ENCODE measurements around the gene TCTA. TPM values are rescaled to one million over a fixed set of nuclear protein-coding genes. Genes with fewer than 3 reads are reported as not detected.

Gene TCTA
- total and polyA plus RNA-seq, 10 of the 15 experiments (the other 5 are each of a cell fraction or from before 2014, with no cell fraction given): 6.5 to 30.5 (median 18.3) TPM

GRCh38 chr3:49454458-49454857 is 42.2 kb downstream of the TCTA start:
- BruUV-seq (replicated peaks): no TSS peak
- ChIA-PET SMC1A (ENCODE audit: uncharacterized antibody, unreplicated experiment) (interaction anchor here (0.6 to 1.7 kb wide), 4 partner anchors 27 to 1370 kb away, joined by 3 to 4 read pairs (median 4); partner anchors contain the start of gene KLHDC8B), RAD21 (ENCODE audit: unreplicated experiment) (interaction anchor here (0.6 to 1.5 kb wide), 9 partner anchors 10 to 283 kb away, joined by 3 to 8 read pairs (median 3); partner anchors contain the start of gene KLHDC8B), CTCF (interaction anchor here (0.6 to 3.0 kb wide), 9 partner anchors 10 to 467 kb away, joined by 3 to 11 read pairs (median 3); no protein-coding TSS in a partner anchor), POLR2A (interaction anchor here (0.6 kb wide), 1 partner anchor 55 kb away, joined by 3 read pairs; no protein-coding TSS in a partner anchor)
- H3K4me2 ChIP-seq (ENCODE audit: control insufficient read depth, insufficient read depth): no peak overlapping the region
- H3K4me3 ChIP-seq: no peak overlapping the region
- in situ Hi-C loops (cut with MboI): no loop called here
- WGBS (ENCODE audit: insufficient coverage, insufficient replicate concordance, low lambda C conversion rate, missing lambda C conversion rate): 40% methylated on average over 2 of the region's 2 CpGs
- H4K20me1 ChIP-seq (ENCODE audit: control insufficient read depth, insufficient read depth): no peaks in the 10 kb centered on the region
- TF ChIP-seq RAD21 (IDR thresholded peaks at IDR 0.05; ENCODE audit: insufficient read depth, low read depth, low read length): peak; percentile 60
- TF ChIP-seq USF2 (IDR thresholded peaks at IDR 0.05; ENCODE audit: borderline replicate concordance, low read depth, low read length): no peak
- no peak for TF ChIP-seq KAT2A (conservative IDR thresholded peaks at IDR 0.05; ENCODE audit: control insufficient read depth, low read depth, low read length)
- no peak for TF ChIP-seq ATF2 (IDR thresholded peaks at IDR 0.05; ENCODE audit: low read length)
- TF ChIP-seq CTCF (IDR thresholded peaks at IDR 0.05 in 2 of 3, conservative IDR thresholded peaks at IDR 0.05 in 1 of 3; ENCODE audit: control insufficient read depth in 2 of 3, extremely low read depth in 1 of 3, insufficient read depth in 1 of 3, low read depth in 3 of 3, low read length in 3 of 3): peak; percentile 36 to 49 (median 43); a peak in 5 of 6 replicates
- no peak for TF ChIP-seq EED (IDR thresholded peaks at IDR 0.05; ENCODE audit: low read depth)
- intact Hi-C loops (cut with micrococcal nuclease; ENCODE audit: unreplicated experiment): loop anchor here (5.0 kb wide), 1 partner anchor 218 kb away; the partner anchor contains the start of gene APEH
- no peaks in the 10 kb centered on the region for H3K4me1 ChIP-seq (ENCODE audit: control insufficient read depth, insufficient read depth, low read length)
- H3K36me3 ChIP-seq (ENCODE audit: control insufficient read depth in 2 of 2, insufficient read depth in 2 of 2, low read length in 1 of 2): no peaks in the 10 kb centered on the region
- H2AFZ ChIP-seq (ENCODE audit: control insufficient read depth, low read depth, low read length): no peak overlapping the region
- no peaks in the 10 kb centered on the region for H3K27me3 ChIP-seq (replicated peaks in 1 of 2; ENCODE audit: control insufficient read depth in 2 of 2, insufficient read depth in 2 of 2, low read length in 1 of 2)
- H3K9ac ChIP-seq (ENCODE audit: control insufficient read depth, insufficient read depth, low read length): no peak overlapping the region
- peak; percentile 73 for ATAC-seq
- H3K9me3 ChIP-seq (replicated peaks; ENCODE audit: control insufficient read depth, insufficient read depth, low read length): no peaks in the 10 kb centered on the region
- FAIRE-seq: no peak
- DNase-seq (ENCODE audit: low read depth, low spot score): no peak
- no peak overlapping the region for H3K27ac ChIP-seq (ENCODE audit: control insufficient read depth, insufficient read depth)
- no peaks in the 10 kb centered on the region for H3K79me2 ChIP-seq (ENCODE audit: control insufficient read depth, insufficient read depth, low read length)
